ENCODE measurements around the gene GPR75. TPM values are rescaled to one million over a fixed set of nuclear protein-coding genes. Genes with fewer than 3 reads are reported as not detected.

GPR75 gene
- total RNA-seq, 2 experiments from 2014 or later, result 1.9 to 2.6 TPM

DNA sequence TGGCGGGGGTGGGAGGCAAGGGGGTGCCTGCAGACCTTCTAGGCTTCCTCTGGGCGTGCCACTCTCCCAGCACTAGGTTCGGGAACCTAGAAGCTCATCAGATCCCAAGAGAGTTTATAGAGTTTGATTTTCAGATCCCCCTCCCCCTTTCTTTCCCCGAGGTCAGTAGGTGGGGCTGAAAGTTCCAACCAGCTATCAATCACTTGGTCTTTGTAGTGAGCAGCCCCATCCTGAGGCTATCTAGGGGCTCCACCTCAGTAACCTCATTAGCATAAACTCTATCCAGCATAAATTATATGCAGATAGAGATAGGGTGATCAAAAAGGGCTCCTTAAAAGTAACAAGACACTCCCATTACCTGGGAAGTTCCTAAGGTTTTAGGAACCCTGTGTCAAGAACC, 40.1 kb downstream of the GPR75 start:
- POLR2A ChIA-PET, result no interaction called here

DNA sequence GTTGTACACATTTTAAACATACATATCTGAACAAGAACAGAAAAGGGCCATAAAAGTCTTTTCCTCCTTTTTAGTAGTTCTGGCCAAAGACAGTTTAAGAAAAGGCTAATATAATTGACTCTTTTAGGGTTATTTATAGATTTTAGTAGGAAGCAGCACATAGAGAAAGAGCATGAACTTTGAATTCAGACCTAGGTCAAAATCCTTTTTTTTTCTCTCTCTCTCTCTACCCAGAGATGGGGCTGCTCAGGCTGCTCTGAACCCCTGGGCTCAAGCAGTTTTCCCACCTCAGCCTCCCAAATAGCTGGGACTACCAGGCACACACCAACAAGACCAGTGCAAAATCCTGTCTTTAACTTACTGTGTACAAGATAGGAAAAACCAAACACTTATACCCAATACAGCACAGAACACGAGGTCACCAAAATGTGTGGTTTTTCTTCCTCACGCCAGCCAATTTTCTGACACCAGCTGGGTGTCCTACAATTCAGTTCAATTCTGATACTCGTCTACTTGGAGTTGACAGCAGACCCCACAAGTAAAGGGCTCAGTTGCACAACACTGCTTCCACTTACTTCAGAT, 40.8 kb downstream of the GPR75 start:
- Mint-ChIP-seq H3K36me3 (ENCODE audit: low read depth) (peaks cover 24% of the 10 kb centered on the region), H3K9me3 (no peaks in the 10 kb centered on the region), H3K4me3 (no peak overlapping the region), H3K27ac (no peak overlapping the region), H3K27me3 (no peaks in the 10 kb centered on the region), H3K4me1 (no peaks in the 10 kb centered on the region)
- POLR2A ChIA-PET, result no interaction called here
- CTCF ChIA-PET, result no interaction called here
- DNase-seq, result no peak

More for the DNA sequence above, 40.1 kb downstream of the GPR75 start:
- no peak overlapping the region for H3K4me3 Mint-ChIP-seq
- CTCF ChIA-PET, result no interaction called here
- H3K27me3 Mint-ChIP-seq, result no peaks in the 10 kb centered on the region
- no peaks in the 10 kb centered on the region for H3K4me1 Mint-ChIP-seq
- H3K36me3 Mint-ChIP-seq (ENCODE audit: low read depth), result peaks cover 24% of the 10 kb centered on the region
- no peak overlapping the region for H3K27ac Mint-ChIP-seq
- DNase-seq, result no peak
- H3K9me3 Mint-ChIP-seq, result no peaks in the 10 kb centered on the region

DNA sequence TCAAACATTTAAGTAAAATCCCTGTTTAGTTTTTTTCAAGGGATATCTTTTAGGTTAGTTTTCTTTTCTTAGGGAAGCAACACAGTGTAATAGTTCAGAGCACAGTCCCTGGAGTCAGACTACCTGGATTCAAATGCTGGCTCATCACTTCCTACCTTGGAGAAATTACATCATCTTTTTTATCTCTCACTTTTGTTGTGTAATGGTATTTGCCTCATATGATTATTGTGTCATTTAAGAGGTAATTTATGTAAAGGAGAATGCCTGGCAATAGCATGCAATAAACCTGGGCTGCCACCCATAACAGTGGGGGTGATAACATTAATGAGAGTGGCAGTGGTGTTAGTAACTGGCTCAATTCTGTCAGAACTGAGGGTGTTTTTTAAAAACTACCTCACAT, 46.6 kb downstream of the GPR75 start:
- POLR2A ChIA-PET, result no interaction called here
- Mint-ChIP-seq H3K4me3 (no peak overlapping the region), H3K9me3 (no peaks in the 10 kb centered on the region), H3K27me3 (no peaks in the 10 kb centered on the region), H3K36me3 (ENCODE audit: low read depth) (peaks cover 34% of the 10 kb centered on the region), H3K27ac (no peak overlapping the region), H3K4me1 (no peaks in the 10 kb centered on the region)
- CTCF ChIA-PET, result interaction anchor here (1.4 kb wide), 1 partner anchor 57 kb away, joined by 4 read pairs; no protein-coding TSS in a partner anchor
- no peak for DNase-seq

DNA sequence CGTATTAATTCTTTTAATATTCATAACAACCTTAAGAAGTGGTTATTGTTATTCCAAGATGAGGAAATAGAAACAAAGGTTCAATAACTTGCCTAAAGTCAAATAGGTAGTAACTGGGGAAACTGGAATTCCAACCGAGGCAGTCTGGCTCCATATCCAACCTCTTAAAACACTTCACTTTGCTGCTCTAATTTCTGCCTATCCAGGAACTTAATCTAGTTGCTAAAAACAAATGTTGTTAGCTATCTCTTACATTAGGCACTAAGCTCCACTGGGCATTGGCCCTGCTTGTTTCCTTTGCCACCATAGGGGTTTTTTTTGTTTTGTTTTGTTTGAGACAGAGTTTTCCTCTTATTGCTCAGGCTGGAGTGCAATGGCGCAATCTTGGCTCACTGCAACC, 48.2 kb downstream of the GPR75 start:
- peaks cover 28% of the 10 kb centered on the region for H3K36me3 Mint-ChIP-seq (ENCODE audit: low read depth)

More for the DNA sequence above, 48.2 kb downstream of the GPR75 start:
- CTCF ChIA-PET, result interaction anchor here (0.6 kb wide), 1 partner anchor 338 kb away, joined by 3 read pairs; no protein-coding TSS in a partner anchor
- POLR2A ChIA-PET, result no interaction called here
- no peaks in the 10 kb centered on the region for H3K27me3 Mint-ChIP-seq
- H3K9me3 Mint-ChIP-seq, result no peaks in the 10 kb centered on the region
- no peak overlapping the region for H3K27ac Mint-ChIP-seq
- DNase-seq, result no peak
- no peak overlapping the region for H3K4me3 Mint-ChIP-seq
- no peaks in the 10 kb centered on the region for H3K4me1 Mint-ChIP-seq

Small RNAs within 50 kb of the gene (microRNA-seq; reads per million reads assigned to microRNA genes)
- gene MIR3682 (ENCODE audit: borderline microRNAs expressed, borderline replicate concordance), result not detected

Other genes with a start within 250 kb of the GPR75 start
- 10 to 100 TPM; 12.3 to 12.6 TPM for gene CHAC2, start 92.2 kb downstream of the GPR75 start, total RNA-seq
- 10 to 100 TPM; 20.2 to 23.3 TPM for gene ASB3, start 73.0 kb downstream of the GPR75 start, total RNA-seq
- 10 to 100 TPM; 22.7 to 23.2 TPM for gene ERLEC1, start 72.9 kb downstream of the GPR75 start, total RNA-seq
- gene PSME4, start 111.0 kb upstream of the GPR75 start, total RNA-seq, result 10 to 100 TPM; 46.7 to 50.2 TPM